Stimulated activated memory B cell treated with anti-CD40 and anti-IgM and Interleukin-4, amounts not matched to agents 10 μg/mL and 1 μg/mL and 100 μg/mL, for 72 hours (primary cell): ENCODE data around the gene EIF4EBP2.
A peak's percentile ranks its signal among the peaks of the same experiment; 100 is the strongest.

Source experiments
- ATAC-seq: fragments of 150-1000 bp; cut with Tn5 transposase; 2 replicates; pipeline ENCODE4 v1.10.0; 2021
- H3K27ac Mint-ChIP-seq: one replicate; pipeline ENCODE4 v1.8.0; 2022; ENCODE audit warnings: mild to moderate bottlenecking, mixed read lengths
- H3K27me3 Mint-ChIP-seq: one replicate; pipeline ENCODE4 v1.8.0; 2022; ENCODE audit warnings: mixed read lengths
- H3K36me3 Mint-ChIP-seq: one replicate; pipeline ENCODE4 v1.8.0; 2022; ENCODE audit warnings: mixed read lengths
- H3K4me1 Mint-ChIP-seq: one replicate; pipeline ENCODE4 v1.8.0; 2022; ENCODE audit warnings: mixed read lengths
- H3K4me3 Mint-ChIP-seq: one replicate; pipeline ENCODE4 v1.8.0; 2022; ENCODE audit warnings: mild to moderate bottlenecking, moderate library complexity, mixed read lengths
- H3K9me3 Mint-ChIP-seq: one replicate; pipeline ENCODE4 v1.8.0; 2022; ENCODE audit warnings: mixed read lengths

EIF4EBP2 gene

GRCh38 chr10:70435241-70436085 lies 31.5 kb downstream of the EIF4EBP2 start:
- no peak for ATAC-seq
- no peak overlapping the region for H3K27ac Mint-ChIP-seq
- H3K9me3 Mint-ChIP-seq = no peaks in the 10 kb centered on the region
- peaks cover 17% of the 10 kb centered on the region for H3K27me3 Mint-ChIP-seq
- H3K4me1 Mint-ChIP-seq = peaks cover 17% of the 10 kb centered on the region
- H3K36me3 Mint-ChIP-seq = no peaks in the 10 kb centered on the region
- H3K4me3 Mint-ChIP-seq = no peak overlapping the region

DNA sequence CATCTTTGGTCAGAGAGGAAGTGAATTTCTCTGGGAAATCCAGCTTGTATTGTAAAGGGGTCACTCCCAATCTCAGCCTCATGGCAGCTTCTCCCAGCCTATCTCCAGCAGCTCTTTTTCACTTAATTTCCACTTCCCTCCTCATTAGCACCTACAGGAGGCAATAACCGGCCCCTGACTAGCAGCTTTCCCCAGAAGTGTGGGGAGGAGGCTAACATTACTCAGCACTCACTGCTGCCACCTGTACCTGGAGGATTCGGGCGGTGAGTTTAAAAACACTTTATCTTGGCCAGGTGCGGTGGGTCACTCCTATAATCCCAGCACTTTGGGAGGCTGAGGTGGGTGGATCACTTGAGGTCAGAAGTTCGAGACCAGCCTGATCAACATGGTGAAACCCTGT lies 33.8 kb downstream of the EIF4EBP2 start:
- no peak overlapping the region for H3K27ac Mint-ChIP-seq
- H3K9me3 Mint-ChIP-seq = no peaks in the 10 kb centered on the region
- H3K27me3 Mint-ChIP-seq = peaks cover 39% of the 10 kb centered on the region
- H3K36me3 Mint-ChIP-seq = no peaks in the 10 kb centered on the region
- ATAC-seq = no peak
- H3K4me3 Mint-ChIP-seq = no peak overlapping the region
- peaks cover 21% of the 10 kb centered on the region for H3K4me1 Mint-ChIP-seq

GRCh38 chr10:70440296-70441160 lies 36.6 kb downstream of the EIF4EBP2 start:
- H3K36me3 Mint-ChIP-seq = no peaks in the 10 kb centered on the region
- H3K4me1 Mint-ChIP-seq = peaks cover 17% of the 10 kb centered on the region
- no peak for ATAC-seq
- H3K27ac Mint-ChIP-seq = no peak overlapping the region
- H3K4me3 Mint-ChIP-seq = peak overlapping the region; percentile 33
- peaks cover 42% of the 10 kb centered on the region for H3K27me3 Mint-ChIP-seq
- H3K9me3 Mint-ChIP-seq = no peaks in the 10 kb centered on the region

GRCh38 chr10:70441161-70441894 lies 37.4 kb downstream of the EIF4EBP2 start, which contains the start of gene NODAL:
Gene NODAL (minus strand): TSS chr10:70441681. CDS start chr10:70441667, 14 bp downstream.
- Mint-ChIP-seq H3K4me3 (peak within 1 kb of the TSS; percentile 33), H3K27me3 (peaks cover 42% of the 10 kb centered on the region), H3K27ac (no peak within 1 kb of the TSS), H3K36me3 (no peaks in the 10 kb centered on the region), H3K9me3 (no peaks in the 10 kb centered on the region), H3K4me1 (peaks cover 17% of the 10 kb centered on the region)
- ATAC-seq = no peak

GRCh38 chr10:70441895-70442309 lies 38.0 kb downstream of the EIF4EBP2 start:
- Mint-ChIP-seq H3K4me3 (peak overlapping the region; percentile 4), H3K27me3 (peaks cover 42% of the 10 kb centered on the region), H3K36me3 (no peaks in the 10 kb centered on the region), H3K9me3 (no peaks in the 10 kb centered on the region), H3K4me1 (peaks cover 17% of the 10 kb centered on the region), H3K27ac (no peak overlapping the region)
- no peak for ATAC-seq

GRCh38 chr10:70442332-70442988 lies 38.5 kb downstream of the EIF4EBP2 start:
- H3K4me3 Mint-ChIP-seq = no peak overlapping the region

GRCh38 chr10:70444744-70445143 lies 40.8 kb downstream of the EIF4EBP2 start:
- H3K9me3 Mint-ChIP-seq = no peaks in the 10 kb centered on the region
- no peaks in the 10 kb centered on the region for H3K36me3 Mint-ChIP-seq
- peaks cover 17% of the 10 kb centered on the region for H3K4me1 Mint-ChIP-seq
- peaks cover 34% of the 10 kb centered on the region for H3K27me3 Mint-ChIP-seq
- ATAC-seq = no peak
- H3K27ac Mint-ChIP-seq = no peak overlapping the region
- H3K4me3 Mint-ChIP-seq = no peak overlapping the region

More at GRCh38 chr10:70442332-70442988, 38.5 kb downstream of the EIF4EBP2 start:
- Mint-ChIP-seq H3K27me3 (peaks cover 42% of the 10 kb centered on the region), H3K9me3 (no peaks in the 10 kb centered on the region), H3K4me1 (peaks cover 17% of the 10 kb centered on the region), H3K27ac (no peak overlapping the region), H3K36me3 (no peaks in the 10 kb centered on the region)
- ATAC-seq = no peak

- Mint-ChIP-seq H3K4me1 (peaks cover 11% of the 10 kb centered on the region), H3K4me3 (no peak overlapping the region), H3K27me3 (peaks cover 34% of the 10 kb centered on the region), H3K9me3 (no peaks in the 10 kb centered on the region), H3K36me3 (no peaks in the 10 kb centered on the region), H3K27ac (no peak overlapping the region)
- no peak for ATAC-seq
Measured at GRCh38 chr10:70445718-70446657, 42.0 kb downstream of the EIF4EBP2 start.

DNA sequence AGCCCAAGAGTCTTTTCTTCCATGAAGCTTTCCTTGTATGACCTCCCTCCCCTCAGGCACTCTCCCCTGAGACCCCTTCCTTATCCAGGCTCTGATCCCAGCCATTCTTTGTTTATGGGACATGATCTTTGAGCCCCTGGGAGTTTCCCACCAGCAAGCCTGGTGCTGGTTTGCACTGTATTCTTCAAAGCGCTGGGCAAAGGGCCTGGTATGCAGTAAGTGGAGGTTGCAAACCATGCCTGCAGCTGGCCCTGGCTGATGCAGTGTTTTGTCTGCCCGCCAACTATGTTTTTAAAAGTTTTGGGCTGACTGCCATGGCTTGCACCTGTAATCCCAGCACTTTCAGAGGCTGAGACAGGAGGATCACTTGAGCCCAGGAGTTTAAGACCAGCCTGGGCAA lies 44.3 kb downstream of the EIF4EBP2 start:
- Mint-ChIP-seq H3K27me3 (peaks cover 20% of the 10 kb centered on the region), H3K9me3 (no peaks in the 10 kb centered on the region), H3K27ac (no peak overlapping the region), H3K4me1 (no peaks in the 10 kb centered on the region), H3K4me3 (no peak overlapping the region), H3K36me3 (no peaks in the 10 kb centered on the region)
- no peak for ATAC-seq

GRCh38 chr10:70455213-70455630 lies 51.3 kb downstream of the EIF4EBP2 start:
- Mint-ChIP-seq H3K36me3 (no peaks in the 10 kb centered on the region), H3K27ac (no peak overlapping the region), H3K4me1 (peaks cover 9% of the 10 kb centered on the region), H3K27me3 (peaks cover 62% of the 10 kb centered on the region), H3K4me3 (no peak overlapping the region), H3K9me3 (no peaks in the 10 kb centered on the region)
- ATAC-seq = no peak

- H3K4me1 Mint-ChIP-seq = peaks cover 11% of the 10 kb centered on the region
- H3K4me3 Mint-ChIP-seq = no peak overlapping the region
- no peak for ATAC-seq
- H3K27me3 Mint-ChIP-seq = peaks cover 62% of the 10 kb centered on the region
- no peaks in the 10 kb centered on the region for H3K36me3 Mint-ChIP-seq
- H3K27ac Mint-ChIP-seq = no peak overlapping the region
- no peaks in the 10 kb centered on the region for H3K9me3 Mint-ChIP-seq
Measured at GRCh38 chr10:70456164-70456563, 52.2 kb downstream of the EIF4EBP2 start.

- H3K9me3 Mint-ChIP-seq = no peaks in the 10 kb centered on the region
- peaks cover 64% of the 10 kb centered on the region for H3K27me3 Mint-ChIP-seq
- ATAC-seq = no peak
- H3K4me1 Mint-ChIP-seq = peaks cover 14% of the 10 kb centered on the region
- H3K36me3 Mint-ChIP-seq = no peaks in the 10 kb centered on the region
- no peak overlapping the region for H3K4me3 Mint-ChIP-seq
- no peak overlapping the region for H3K27ac Mint-ChIP-seq
Measured at GRCh38 chr10:70457759-70458305, 53.9 kb downstream of the EIF4EBP2 start.

- Mint-ChIP-seq H3K4me1 (peaks cover 14% of the 10 kb centered on the region), H3K9me3 (no peaks in the 10 kb centered on the region), H3K36me3 (no peaks in the 10 kb centered on the region), H3K27ac (no peak overlapping the region), H3K4me3 (no peak overlapping the region), H3K27me3 (peaks cover 64% of the 10 kb centered on the region)
- ATAC-seq = peak; percentile 34
Measured at GRCh38 chr10:70458329-70459060, 54.5 kb downstream of the EIF4EBP2 start.
